GF-D8 (cell line): ENCODE measurements around the gene POLA2.
A peak's percentile ranks its signal among the peaks of the same experiment; 100 is the strongest.
"Not testable (repeated sequence)": the region's sequence is repeated elsewhere in the genome, so short reads cannot be mapped to it uniquely, and the experiment has no call there.

ENCODE experiments used
- DNase-seq: peaks from one replicate; lab custom pipeline; 2025; lab: John Stamatoyannopoulos, UW

Gene POLA2

DNA sequence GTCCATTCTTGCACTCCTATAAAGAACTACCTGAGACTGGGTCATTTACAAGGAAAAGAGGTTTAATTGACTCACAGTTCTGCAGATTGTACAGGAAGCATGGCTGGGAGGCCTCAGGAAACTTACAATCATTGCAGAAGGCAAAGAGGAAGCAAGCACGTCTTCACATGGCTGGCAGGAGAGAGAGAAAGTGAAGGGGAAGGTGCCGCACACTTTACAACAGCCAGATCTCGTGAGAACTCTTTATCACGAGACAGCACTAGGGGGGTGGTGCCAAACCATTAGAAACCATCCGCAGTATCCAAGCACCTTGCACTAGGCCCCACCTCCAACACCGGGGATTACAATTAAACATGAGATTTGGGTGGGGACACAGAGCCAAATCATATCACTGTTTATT lies 19.4 kb upstream of the POLA2 start:
- DNase-seq, result no peak

- DNase-seq, result no peak
These were observed 18.0 kb upstream of the POLA2 start for GRCh38 chr11:65243797-65244196.

DNA sequence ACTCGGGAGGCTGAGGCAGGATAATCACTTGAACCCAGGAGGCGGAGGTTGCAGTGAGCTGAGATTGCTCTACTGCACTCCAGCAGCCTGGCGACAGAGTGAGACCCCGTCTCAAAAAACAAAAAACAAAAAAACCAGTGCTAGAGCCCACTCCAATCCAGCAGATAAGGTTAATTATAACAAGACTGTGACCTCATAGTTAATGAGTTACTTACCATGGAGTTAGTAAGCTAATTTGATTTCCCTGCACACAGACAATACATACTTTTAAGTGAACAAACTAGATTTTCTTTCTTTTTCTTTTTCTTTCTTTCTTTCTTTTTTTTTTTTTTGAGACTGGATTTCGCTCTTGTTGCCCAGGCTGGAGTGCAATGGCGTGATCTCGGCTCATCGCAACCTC lies 16.7 kb upstream of the POLA2 start:
- not testable (repeated sequence) for DNase-seq

- no peak for DNase-seq
These were observed 15.3 kb upstream of the POLA2 start for GRCh38 chr11:65246506-65246905.

DNA sequence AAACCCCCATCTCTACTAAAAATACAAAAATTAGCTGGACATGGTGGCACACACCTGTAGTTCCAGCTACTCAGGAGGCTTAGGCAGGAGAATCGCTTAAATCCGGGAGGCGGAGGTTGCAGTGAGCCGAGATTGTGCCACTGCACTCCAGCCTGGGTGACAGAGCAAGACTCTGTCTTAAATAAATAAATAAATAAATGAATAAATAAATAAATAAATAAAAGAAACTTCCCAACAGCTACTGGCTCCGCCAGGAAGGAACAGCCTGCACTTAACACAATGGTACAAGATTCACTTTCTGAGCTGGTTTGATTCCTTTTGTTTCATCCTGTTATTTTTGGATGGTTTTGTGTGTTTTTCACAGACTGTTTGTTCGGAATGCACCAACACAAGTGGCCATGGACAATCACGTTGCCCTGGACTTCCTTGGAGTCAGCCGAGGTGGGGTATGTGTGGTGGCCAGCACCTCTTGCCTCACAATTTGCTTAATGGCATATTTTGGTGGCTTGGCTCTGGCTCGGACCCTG lies 13.5 kb upstream of the POLA2 start:
- not testable (repeated sequence) for DNase-seq

DNA sequence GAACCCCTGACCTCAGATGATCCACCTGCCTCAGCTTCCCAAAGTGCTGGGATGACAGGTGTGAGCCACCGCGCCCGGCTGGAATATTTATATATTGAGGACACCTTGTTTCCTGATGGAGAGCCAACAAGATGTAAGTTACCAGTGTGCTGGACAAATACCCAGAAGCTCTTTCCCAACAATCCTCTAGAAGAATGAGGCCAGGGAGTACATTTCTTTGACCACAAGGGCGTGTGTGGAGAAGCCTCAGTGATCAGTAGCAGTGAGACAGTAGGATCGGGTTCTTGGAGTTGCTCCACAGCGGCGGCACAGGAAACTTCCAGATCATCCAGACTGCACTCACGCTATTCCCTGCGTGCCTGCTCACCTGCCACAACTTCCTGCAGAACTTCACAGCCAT lies 10.3 kb upstream of the POLA2 start:
- DNase-seq, result no peak

- DNase-seq, result no peak
These were observed 7.0 kb upstream of the POLA2 start for GRCh38 chr11:65254724-65255123.

DNA sequence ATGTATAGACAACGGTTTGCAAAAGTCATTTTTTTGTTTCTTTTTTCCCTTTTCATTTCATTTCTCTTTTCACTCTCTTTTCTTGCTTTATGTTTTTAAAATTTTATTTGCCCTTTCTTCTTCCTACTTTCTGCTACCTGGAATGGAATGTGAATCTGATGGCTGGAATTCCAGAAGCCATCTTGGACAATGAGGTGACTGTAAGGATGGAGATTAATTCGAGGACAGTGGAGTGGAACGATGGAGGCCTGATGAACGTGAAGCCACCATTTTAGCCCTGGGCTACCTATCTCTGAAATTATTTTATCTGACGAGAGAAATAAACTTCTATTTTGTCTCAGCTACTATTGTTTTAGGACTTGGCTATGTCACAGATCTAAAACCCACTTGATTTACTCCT lies 2.8 kb upstream of the POLA2 start:
- no peak for DNase-seq

DNA sequence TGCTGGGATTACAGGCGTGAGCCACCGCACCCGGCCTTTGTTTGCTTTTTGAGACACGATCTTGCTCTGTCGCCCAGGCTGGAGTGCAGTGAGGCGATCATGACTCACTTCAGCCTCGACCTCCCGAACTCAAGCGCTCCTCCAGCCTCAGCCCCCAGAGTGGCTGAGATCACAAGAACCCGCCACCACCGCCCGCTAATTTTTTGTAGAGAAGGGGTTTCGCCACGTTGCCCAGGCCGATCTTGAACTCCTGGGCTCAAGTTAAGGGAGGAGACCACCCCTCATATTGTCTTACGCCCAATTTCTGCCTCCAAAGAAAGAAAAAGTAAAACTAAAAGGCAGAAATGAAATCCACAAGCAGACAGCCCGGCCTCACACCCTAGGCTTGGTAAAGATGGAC lies 1.5 kb upstream of the POLA2 start:
- no peak for DNase-seq

- DNase-seq, result no peak
These were observed 789 bp upstream of the POLA2 start for GRCh38 chr11:65260756-65261590.

GRCh38 chr11:65262381-65262680 lies 569 bp downstream of the POLA2 start:
- DNase-seq, result no peak

DNA sequence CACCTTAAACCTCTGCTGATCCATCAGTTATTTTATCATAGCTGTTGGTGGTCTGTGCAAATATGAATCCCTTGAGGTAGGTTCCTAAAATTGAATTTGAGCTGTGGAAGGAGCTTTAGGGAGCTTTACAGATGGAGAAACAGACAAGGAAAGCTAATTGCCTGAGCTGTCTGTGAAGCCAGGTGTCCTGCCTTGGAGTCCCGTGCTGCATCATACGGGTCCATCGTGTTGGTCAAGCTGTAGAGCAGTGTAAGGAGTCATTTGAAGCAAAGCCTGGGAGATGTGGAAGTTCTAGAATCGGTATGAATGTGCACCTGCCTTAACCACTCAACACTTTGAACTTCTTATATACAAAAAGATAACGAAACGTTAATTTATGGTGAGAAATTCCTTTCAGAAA lies 1.0 kb downstream of the POLA2 start:
- DNase-seq, result no peak

- not testable (repeated sequence) for DNase-seq
These were observed 3.0 kb downstream of the POLA2 start for GRCh38 chr11:65264747-65265146.

DNA sequence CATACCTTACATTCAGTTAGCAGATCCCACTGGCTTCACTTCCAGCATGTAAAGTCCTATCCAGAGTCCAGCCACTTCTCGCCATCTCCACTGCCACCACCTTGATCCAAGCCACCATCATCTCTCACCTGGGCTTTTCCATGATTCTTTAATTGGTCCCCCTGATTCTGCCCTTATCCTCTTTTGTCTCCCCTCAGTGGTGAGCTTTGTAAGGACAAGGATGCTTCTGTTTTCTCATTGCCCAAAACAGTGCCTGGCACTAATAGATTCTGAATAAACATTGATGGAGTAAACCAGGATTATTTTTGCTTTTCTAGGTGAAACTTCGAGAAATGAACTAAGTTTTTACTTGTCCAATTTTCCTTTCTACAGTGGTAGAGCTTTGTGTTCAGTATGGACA lies 4.4 kb downstream of the POLA2 start:
- DNase-seq, result no peak

DNA sequence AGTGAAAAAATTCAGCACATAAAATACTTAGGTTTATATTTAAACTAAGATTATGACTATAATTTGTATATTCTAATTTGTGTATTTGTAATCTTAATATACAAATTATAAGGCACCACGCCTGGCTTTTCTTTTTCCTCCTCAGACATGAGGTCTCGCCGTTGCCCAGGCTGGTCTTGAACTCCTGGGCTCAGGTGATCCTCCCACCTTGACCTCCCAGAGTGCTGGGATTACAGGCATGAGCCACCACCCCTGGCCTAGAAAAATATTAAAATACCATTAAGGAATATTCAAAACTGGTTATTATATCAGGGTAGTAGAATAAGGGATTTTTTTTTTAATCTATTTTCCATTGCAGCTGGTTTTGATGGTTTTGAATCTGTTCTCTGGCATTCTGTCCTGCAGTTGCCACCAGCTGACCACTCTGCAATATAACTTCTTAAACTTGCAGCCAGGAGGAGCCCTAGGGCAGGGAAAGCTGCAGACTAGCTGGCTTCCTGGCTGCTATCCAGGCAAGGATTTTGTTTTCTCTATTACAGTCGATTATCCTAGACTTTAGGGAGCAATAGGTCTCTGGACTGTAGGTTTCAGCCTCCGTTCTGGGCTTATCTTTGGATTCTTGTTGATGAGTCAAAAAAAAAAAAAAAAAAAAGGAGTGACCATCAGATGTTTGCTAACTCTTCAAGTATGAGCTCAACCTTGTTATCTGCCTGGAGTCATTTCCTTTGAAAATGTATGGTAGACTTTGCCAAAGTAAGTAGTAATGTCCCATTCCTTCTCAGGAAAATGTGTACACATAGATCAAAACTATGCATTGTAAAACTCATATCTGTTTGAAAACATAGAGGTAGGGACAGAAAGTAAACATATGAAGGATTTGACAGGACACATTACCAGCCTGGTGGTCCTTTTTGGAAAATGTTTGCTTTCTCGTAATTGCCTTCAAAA lies 13.2 kb downstream of the POLA2 start:
- DNase-seq, result peak; percentile 18

- no peak for DNase-seq
These were observed 14.1 kb downstream of the POLA2 start for GRCh38 chr11:65275906-65276305.

GRCh38 chr11:65277631-65278277 lies 16.0 kb downstream of the POLA2 start:
- no peak for DNase-seq

DNA sequence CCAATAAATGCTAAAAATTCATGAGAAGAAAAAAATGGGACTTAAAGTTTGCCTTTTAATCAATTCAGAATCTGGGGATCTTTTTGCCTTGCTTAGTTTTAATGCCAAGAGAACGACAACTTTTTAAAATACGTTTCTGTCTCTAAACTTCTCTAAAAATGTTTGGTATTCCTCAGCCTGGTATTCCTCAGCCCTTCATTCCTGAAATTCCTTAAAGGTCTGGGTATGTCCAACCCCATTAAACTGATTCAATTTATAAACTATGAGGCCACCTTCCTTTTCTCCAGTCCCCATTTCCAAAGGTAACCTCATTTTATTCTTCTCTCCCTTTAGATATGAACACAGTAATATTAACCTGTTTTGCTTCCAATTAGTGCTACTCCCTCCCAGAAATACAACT lies 16.6 kb downstream of the POLA2 start:
- DNase-seq, result no peak

GRCh38 chr11:65279279-65279678 lies 17.5 kb downstream of the POLA2 start:
- DNase-seq, result no peak

GRCh38 chr11:65279741-65280440 lies 18.1 kb downstream of the POLA2 start:
- DNase-seq, result no peak

DNA sequence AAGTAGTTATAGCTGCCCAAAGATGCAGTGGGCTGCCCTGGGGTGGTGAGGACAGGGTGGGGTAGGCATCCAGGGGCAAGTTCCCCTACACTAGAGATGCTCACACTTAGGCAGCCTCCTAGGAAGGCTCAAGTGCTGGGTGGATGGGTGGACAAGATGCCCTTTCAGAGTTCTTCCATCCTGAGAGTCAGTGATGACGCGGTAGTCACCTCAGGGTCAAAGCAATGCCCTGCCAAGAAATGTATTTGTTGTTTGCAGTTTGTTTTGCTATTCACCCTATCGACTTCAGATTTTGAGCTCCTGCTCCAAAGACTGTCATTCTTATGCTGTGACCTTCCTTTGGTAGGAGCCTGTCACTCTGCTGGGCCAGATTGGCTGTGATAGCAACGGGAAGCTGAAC lies 18.9 kb downstream of the POLA2 start:
- DNase-seq, result no peak

- DNase-seq, result no peak
These were observed 24.9 kb downstream of the POLA2 start for GRCh38 chr11:65286686-65287085.
